ENCODE data around the gene CACNA1I.

DNA sequence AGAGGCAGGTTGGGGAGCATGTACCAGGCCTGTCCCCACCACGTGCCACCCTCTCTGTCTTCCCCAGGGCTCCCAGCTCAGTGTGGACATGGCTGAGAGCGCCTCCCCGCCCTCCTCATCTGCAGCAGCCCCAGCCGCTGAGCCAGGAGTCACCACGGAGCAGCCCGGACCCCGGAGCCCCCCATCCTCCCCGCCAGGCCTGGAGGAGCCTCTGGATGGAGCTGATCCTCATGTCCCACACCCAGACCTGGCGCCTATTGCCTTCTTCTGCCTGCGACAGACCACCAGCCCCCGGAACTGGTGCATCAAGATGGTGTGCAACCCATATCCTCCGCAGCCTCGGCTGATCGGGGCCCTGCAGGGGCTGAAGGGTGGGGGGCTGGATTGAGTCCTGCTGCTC is at the start of gene CACNA1I:
- TF ChIP-seq, protein P1, sequence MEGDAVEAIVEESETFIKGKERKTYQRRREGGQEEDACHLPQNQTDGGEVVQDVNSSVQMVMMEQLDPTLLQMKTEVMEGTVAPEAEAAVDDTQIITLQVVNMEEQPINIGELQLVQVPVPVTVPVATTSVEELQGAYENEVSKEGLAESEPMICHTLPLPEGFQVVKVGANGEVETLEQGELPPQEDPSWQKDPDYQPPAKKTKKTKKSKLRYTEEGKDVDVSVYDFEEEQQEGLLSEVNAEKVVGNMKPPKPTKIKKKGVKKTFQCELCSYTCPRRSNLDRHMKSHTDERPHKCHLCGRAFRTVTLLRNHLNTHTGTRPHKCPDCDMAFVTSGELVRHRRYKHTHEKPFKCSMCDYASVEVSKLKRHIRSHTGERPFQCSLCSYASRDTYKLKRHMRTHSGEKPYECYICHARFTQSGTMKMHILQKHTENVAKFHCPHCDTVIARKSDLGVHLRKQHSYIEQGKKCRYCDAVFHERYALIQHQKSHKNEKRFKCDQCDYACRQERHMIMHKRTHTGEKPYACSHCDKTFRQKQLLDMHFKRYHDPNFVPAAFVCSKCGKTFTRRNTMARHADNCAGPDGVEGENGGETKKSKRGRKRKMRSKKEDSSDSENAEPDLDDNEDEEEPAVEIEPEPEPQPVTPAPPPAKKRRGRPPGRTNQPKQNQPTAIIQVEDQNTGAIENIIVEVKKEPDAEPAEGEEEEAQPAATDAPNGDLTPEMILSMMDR (conservative IDR thresholded peaks at IDR 0.05) = no peak
- no peak for TF ChIP-seq ZFX (IDR thresholded peaks at IDR 0.05)
